Fibroblast of skin of back (primary cell): ENCODE measurements around the gene GATC. TPM values are rescaled to one million over a fixed set of nuclear protein-coding genes. Genes with fewer than 3 reads are reported as not detected.
A peak's percentile ranks its signal among the peaks of the same experiment; 100 is the strongest.

Experiments used
- DNase-seq: peaks from one replicate; pipeline ENCODE4 v3.0.0-alpha.2; 2013
- polyA plus RNA-seq, 2 experiments: library from polyadenylated mRNA; unstranded; fragments of 120-200 nt; gene quantifications; one replicate each; pipeline ENCODE4 v1.2.1, GENCODE V29; 2013; ENCODE audit not compliant: insufficient read length in 2 of 2

GATC gene
- polyA plus RNA-seq (2013, experiment 1 of 2; ENCODE audit: insufficient read length) = 11.7 TPM
- 11.2 TPM for polyA plus RNA-seq (2013, experiment 2 of 2; ENCODE audit: insufficient read length)

GRCh38 chr12:120445911-120446843 lies at the start of gene GATC, which contains the start of gene TRIAP1:
TSS of gene GATC (plus strand) at chr12:120446444. CDS start at chr12:120446481, 37 bp downstream.
TSS of gene TRIAP1 (minus strand) at chr12:120446384. CDS start at chr12:120446372, 12 bp downstream.
- peak; percentile 80 for DNase-seq

GRCh38 chr12:120397824-120398540 lies 48.3 kb upstream of the GATC start:
- DNase-seq = no peak

- peak; percentile 16 for DNase-seq
These were observed 46.7 kb upstream of the GATC start for GRCh38 chr12:120399531-120399930.

- DNase-seq = no peak
These were observed 44.0 kb upstream of the GATC start for GRCh38 chr12:120402217-120402616.

GRCh38 chr12:120403869-120404268 lies 42.4 kb upstream of the GATC start:
- no peak for DNase-seq

- DNase-seq = no peak
These were observed 42.0 kb upstream of the GATC start for GRCh38 chr12:120404271-120404670.

GRCh38 chr12:120406069-120406468 lies 40.2 kb upstream of the GATC start:
- no peak for DNase-seq

GRCh38 chr12:120406553-120406952 lies 39.7 kb upstream of the GATC start:
- no peak for DNase-seq

- DNase-seq = no peak
These were observed 37.5 kb upstream of the GATC start for GRCh38 chr12:120408771-120409170.

- DNase-seq = no peak
These were observed 33.8 kb upstream of the GATC start for GRCh38 chr12:120412421-120412820.

GRCh38 chr12:120413901-120414695 lies 32.1 kb upstream of the GATC start:
- no peak for DNase-seq

GRCh38 chr12:120416490-120417216 lies 29.6 kb upstream of the GATC start:
- no peak for DNase-seq

- DNase-seq = no peak
These were observed 28.2 kb upstream of the GATC start for GRCh38 chr12:120417917-120418580.

GRCh38 chr12:120421701-120422100 lies 24.5 kb upstream of the GATC start:
- no peak for DNase-seq

- DNase-seq = no peak
These were observed 23.3 kb upstream of the GATC start for GRCh38 chr12:120422892-120423456.

GRCh38 chr12:120425797-120426196 lies 20.4 kb upstream of the GATC start:
- no peak for DNase-seq

GRCh38 chr12:120428597-120429229 lies 17.5 kb upstream of the GATC start:
- no peak for DNase-seq

GRCh38 chr12:120429368-120429767 lies 16.9 kb upstream of the GATC start:
- no peak for DNase-seq

GRCh38 chr12:120432772-120433525 lies 13.3 kb upstream of the GATC start:
- DNase-seq = no peak
